Liver (tissue), 9 donors: ENCODE measurements around the gene CALML6. TPM values are rescaled to one million over a fixed set of nuclear protein-coding genes. Genes with fewer than 3 reads are reported as not detected.
A peak's percentile ranks its signal among the peaks of the same experiment; 100 is the strongest.

Experiments
- DNase-seq: peaks from one replicate; pipeline ENCODE4 v3.0.0-alpha.2; 2017; ENCODE audit warnings: low spot score
- H3K27ac ChIP-seq, 2 donors: one replicate each; pipeline ENCODE4 v1.7.0; 2013; ENCODE audit warnings: inconsistent platforms in 2 of 2, low read length in 2 of 2, control low read depth in 1 of 2, low read depth in 1 of 2, mild to moderate bottlenecking in 1 of 2
- H3K27me3 ChIP-seq, 4 donors: one replicate each; pipeline versions ENCODE4 v1.6.1 to v1.7.0; 2013; ENCODE audit warnings: low read length in 3 of 4, inconsistent platforms in 1 of 4, mild to moderate bottlenecking in 1 of 4, moderate library complexity in 1 of 4; ENCODE audit not compliant: control insufficient read depth in 4 of 4, insufficient read depth in 4 of 4
- H3K36me3 ChIP-seq, 4 donors: one replicate each; pipeline versions ENCODE4 v1.6.1 to v1.7.0; 2013; ENCODE audit warnings: low read length in 3 of 4, mild to moderate bottlenecking in 3 of 4, low read depth in 1 of 4, moderate library complexity in 1 of 4; ENCODE audit not compliant: control insufficient read depth in 4 of 4, insufficient read depth in 3 of 4
- H3K4me1 ChIP-seq, 4 donors: one replicate each; pipeline versions ENCODE4 v1.6.1 to v1.7.0; 2013; ENCODE audit warnings: low read length in 3 of 4, mild to moderate bottlenecking in 3 of 4, moderate library complexity in 1 of 4; ENCODE audit not compliant: control insufficient read depth in 4 of 4, insufficient read depth in 4 of 4
- H3K4me3 ChIP-seq, 3 donors: one replicate each; pipeline versions ENCODE4 v1.6.1 to v1.7.0; 2013; ENCODE audit warnings: low read length in 3 of 3, control low read depth in 1 of 3, low read depth in 1 of 3, mild to moderate bottlenecking in 1 of 3
- H3K9ac ChIP-seq, 2 donors: one replicate each; pipeline ENCODE4 v1.7.0; 2013; ENCODE audit warnings: low read length in 2 of 2, mild to moderate bottlenecking in 2 of 2, moderate library complexity in 2 of 2, control low read depth in 1 of 2, low read depth in 1 of 2
- H3K9me3 ChIP-seq, 4 donors: one replicate each; pipeline versions ENCODE4 v1.6.1 to v1.7.0; 2013; ENCODE audit warnings: low read length in 3 of 4; ENCODE audit not compliant: control insufficient read depth in 4 of 4
- EGR1 ChIP-seq, 2 donors: IDR thresholded peaks; 2 replicates each; pipeline ENCODE4 v1.6.1; 2016 to 2018; ENCODE audit warnings: antibody characterized with exemption in 2 of 2, low read depth in 2 of 2
- FOXA2 ChIP-seq: IDR thresholded peaks from 2 replicates; pipeline ENCODE4 v1.6.1; 2016; ENCODE audit warnings: antibody characterized with exemption
- NR2F2 ChIP-seq: IDR thresholded peaks from 2 replicates; pipeline ENCODE4 v1.6.1; 2016; ENCODE audit warnings: antibody characterized with exemption
- RXRA ChIP-seq, 2 donors: IDR thresholded peaks; 2 replicates each; pipeline ENCODE4 v1.6.1; 2017 to 2018; ENCODE audit warnings: antibody characterized with exemption in 2 of 2, mild to moderate bottlenecking in 1 of 2
- SP1 ChIP-seq: IDR thresholded peaks from 2 replicates; pipeline ENCODE4 v1.6.1; 2018; ENCODE audit warnings: antibody characterized with exemption, mild to moderate bottlenecking
- YY1 ChIP-seq: IDR thresholded peaks from 2 replicates; pipeline ENCODE4 v1.6.1; 2016; ENCODE audit warnings: antibody characterized with exemption, mild to moderate bottlenecking
- WGBS: extraction: QIAGEN DNeasy Blood & Tissue Kit; methylation state at CpG from one replicate; pipeline ENCODE4 v1.1.7; 2013; 5-methylcytosine and 5-hydroxymethylcytosine counted together
- polyA plus RNA-seq, 2 donors: library from polyadenylated mRNA; stranded (reverse) in 1 of 2; unstranded in 1 of 2; fragments of 200-250 nt in 1 of 2; fragments of >200 nt in 1 of 2; fragmentation: Nextera tagmentation in 1 of 2; extraction: Ambion mirVana in 1 of 2; gene quantifications; one replicate each; pipeline versions ENCODE4 v1.2.1 to v1.2.3, GENCODE V29; 2013 to 2015
- total RNA-seq, 2 donors: library from RNA; depleted of rRNA; stranded (reverse); fragments of >200 nt; gene quantifications; one replicate each; pipeline ENCODE4 v1.2.3, GENCODE V29; 2014
- TF ChIP-seq, protein P1 (sequence below): IDR thresholded peaks from 2 replicates; pipeline ENCODE4 v1.6.1; 2016; ENCODE audit warnings: antibody characterized with exemption, mild to moderate bottlenecking
- TF ChIP-seq, protein P2 (sequence below): IDR thresholded peaks from 2 replicates; pipeline ENCODE4 v1.6.1; 2016; ENCODE audit warnings: antibody characterized with exemption
- TF ChIP-seq, protein P3 (sequence below): fragments of 150-350 bp; IDR thresholded peaks from 2 replicates; pipeline ENCODE4 v1.5.1; 2017; ENCODE audit warnings: improper control_type of control experiment, low read depth, low read length; ENCODE audit not compliant: missing input control
- donor health status: healthy.
- donor health status: healthy.
- donor health status: healthy.
- donor health status: healthy.
- donor health status: healthy.

The CALML6 gene
- total and polyA plus RNA-seq, 4 donors = 0.15 to 0.67 (median 0.47) TPM; not detected in 1

DNA sequence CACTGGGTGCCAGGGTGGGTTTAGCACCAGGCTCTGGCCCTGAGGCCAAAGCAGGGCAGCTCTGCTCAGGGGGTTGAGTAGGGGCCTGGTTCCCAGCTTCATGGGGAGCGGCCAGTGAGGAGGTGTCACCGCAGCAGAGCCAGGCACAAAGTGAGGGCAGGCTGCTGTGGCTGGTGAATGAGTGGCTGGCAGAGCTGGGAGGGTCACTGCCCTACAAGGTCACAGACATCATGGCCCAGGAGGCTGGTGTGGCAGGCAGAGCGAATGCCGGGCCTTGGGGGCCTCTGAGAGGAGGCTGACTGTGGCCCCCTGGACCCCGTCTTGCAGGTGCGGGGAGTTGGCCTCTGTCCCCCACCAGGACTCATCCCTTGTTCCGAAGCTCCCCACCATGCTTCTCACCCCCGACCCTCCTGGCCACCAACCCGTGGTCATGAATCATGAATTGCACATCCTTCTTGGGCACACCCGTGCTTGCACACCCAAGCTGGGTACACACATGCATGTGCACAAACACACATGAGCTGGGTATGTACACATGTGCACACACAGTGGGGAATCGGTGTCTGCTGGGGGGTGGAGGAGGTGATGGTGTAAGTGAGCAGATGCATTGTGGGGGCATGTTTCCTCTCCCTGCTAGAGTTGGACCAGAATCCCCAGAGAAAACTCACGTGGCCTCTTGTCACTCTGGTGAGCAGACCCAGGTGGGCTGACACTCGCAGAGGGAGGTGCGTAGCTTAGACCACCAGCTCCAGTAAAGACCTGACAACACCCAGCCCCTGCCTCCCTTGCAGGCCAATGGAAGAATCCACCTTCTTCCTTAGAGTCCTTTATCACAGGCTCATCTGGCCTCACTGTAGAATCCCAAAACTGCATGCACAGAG, 19.4 kb upstream of the CALML6 start:
- no peak for TF ChIP-seq NR2F2
- 83% methylated on average over 14 of the region's 14 CpGs for WGBS
- Histone ChIP-seq H3K27me3 (no peaks in the 10 kb centered on the region), H3K9me3 (no peaks in the 10 kb centered on the region), H3K4me1 (peaks cover 14 to 30% (median 19%) of the 10 kb centered on the region in 4 donors), H3K27ac (no peak overlapping the region), H3K36me3 (no peaks in the 10 kb centered on the region), H3K4me3 (no peak overlapping the region), H3K9ac (no peak overlapping the region)
- no peak for DNase-seq

DNA sequence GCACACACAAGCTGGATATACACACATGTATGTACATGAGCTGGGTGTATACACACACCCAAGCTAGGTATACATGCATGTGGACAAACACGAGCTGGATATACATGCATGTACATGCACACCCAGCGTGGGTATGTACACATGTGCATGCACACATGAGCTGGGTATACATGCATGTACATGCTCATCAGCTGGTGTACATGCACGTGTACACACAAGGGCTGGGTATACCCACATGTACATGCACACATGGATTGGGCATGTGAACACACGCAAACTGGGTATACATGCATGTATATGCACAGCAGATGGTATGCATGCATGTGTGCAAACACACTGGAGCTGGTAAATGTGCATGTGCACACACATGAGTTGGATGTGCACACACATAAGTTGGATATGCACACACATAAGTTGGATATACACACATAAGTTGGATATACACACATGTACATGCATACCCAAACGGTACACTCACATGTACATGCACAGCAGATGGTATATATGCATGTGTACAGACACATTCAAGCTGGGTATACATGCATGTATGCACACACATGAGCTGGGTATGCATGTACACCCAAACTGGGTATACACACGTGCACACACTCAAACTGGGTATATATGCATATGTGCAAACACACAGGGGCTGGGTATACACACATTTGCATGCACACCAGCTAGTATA, 16.7 kb upstream of the CALML6 start:
- no peaks in the 10 kb centered on the region for H3K27me3 ChIP-seq
- peaks cover 7 to 19% (median 12%) of the 10 kb centered on the region in 4 donors for H3K4me1 ChIP-seq
- peak; percentile 23 for DNase-seq
- no peak overlapping the region for H3K27ac ChIP-seq
- no peak overlapping the region for H3K4me3 ChIP-seq
- WGBS = 94% methylated on average over 6 of the region's 6 CpGs
- H3K9ac ChIP-seq = no peak overlapping the region
- no peaks in the 10 kb centered on the region for H3K36me3 ChIP-seq
- TF ChIP-seq, protein P1, sequence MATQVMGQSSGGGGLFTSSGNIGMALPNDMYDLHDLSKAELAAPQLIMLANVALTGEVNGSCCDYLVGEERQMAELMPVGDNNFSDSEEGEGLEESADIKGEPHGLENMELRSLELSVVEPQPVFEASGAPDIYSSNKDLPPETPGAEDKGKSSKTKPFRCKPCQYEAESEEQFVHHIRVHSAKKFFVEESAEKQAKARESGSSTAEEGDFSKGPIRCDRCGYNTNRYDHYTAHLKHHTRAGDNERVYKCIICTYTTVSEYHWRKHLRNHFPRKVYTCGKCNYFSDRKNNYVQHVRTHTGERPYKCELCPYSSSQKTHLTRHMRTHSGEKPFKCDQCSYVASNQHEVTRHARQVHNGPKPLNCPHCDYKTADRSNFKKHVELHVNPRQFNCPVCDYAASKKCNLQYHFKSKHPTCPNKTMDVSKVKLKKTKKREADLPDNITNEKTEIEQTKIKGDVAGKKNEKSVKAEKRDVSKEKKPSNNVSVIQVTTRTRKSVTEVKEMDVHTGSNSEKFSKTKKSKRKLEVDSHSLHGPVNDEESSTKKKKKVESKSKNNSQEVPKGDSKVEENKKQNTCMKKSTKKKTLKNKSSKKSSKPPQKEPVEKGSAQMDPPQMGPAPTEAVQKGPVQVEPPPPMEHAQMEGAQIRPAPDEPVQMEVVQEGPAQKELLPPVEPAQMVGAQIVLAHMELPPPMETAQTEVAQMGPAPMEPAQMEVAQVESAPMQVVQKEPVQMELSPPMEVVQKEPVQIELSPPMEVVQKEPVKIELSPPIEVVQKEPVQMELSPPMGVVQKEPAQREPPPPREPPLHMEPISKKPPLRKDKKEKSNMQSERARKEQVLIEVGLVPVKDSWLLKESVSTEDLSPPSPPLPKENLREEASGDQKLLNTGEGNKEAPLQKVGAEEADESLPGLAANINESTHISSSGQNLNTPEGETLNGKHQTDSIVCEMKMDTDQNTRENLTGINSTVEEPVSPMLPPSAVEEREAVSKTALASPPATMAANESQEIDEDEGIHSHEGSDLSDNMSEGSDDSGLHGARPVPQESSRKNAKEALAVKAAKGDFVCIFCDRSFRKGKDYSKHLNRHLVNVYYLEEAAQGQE = no peak
- no peak for TF ChIP-seq NR2F2
- TF ChIP-seq SP1 = no peak
- TF ChIP-seq, protein P2, sequence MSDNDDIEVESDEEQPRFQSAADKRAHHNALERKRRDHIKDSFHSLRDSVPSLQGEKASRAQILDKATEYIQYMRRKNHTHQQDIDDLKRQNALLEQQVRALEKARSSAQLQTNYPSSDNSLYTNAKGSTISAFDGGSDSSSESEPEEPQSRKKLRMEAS = no peak
- TF ChIP-seq, protein P3, sequence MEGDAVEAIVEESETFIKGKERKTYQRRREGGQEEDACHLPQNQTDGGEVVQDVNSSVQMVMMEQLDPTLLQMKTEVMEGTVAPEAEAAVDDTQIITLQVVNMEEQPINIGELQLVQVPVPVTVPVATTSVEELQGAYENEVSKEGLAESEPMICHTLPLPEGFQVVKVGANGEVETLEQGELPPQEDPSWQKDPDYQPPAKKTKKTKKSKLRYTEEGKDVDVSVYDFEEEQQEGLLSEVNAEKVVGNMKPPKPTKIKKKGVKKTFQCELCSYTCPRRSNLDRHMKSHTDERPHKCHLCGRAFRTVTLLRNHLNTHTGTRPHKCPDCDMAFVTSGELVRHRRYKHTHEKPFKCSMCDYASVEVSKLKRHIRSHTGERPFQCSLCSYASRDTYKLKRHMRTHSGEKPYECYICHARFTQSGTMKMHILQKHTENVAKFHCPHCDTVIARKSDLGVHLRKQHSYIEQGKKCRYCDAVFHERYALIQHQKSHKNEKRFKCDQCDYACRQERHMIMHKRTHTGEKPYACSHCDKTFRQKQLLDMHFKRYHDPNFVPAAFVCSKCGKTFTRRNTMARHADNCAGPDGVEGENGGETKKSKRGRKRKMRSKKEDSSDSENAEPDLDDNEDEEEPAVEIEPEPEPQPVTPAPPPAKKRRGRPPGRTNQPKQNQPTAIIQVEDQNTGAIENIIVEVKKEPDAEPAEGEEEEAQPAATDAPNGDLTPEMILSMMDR = no peak
- TF ChIP-seq YY1 = no peak
- no peak for TF ChIP-seq EGR1 (IDR thresholded peaks at IDR 0.05; ENCODE audit: low read depth in 2 of 2)
- no peak for TF ChIP-seq FOXA2
- no peak for TF ChIP-seq RXRA (IDR thresholded peaks at IDR 0.05)
- no peaks in the 10 kb centered on the region for H3K9me3 ChIP-seq
